HepG2 (cell line): ENCODE data around the gene ALG11. TPM values are rescaled to one million over a fixed set of nuclear protein-coding genes. Genes with fewer than 3 reads are reported as not detected.

Experiments
- HMGA1 ChIP-seq: sonication (generic); formaldehyde crosslinking; conservative IDR thresholded peaks from 2 replicates; pipeline ENCODE4 v1.4.0; 2020; ENCODE audit warnings: missing genetic modification reagents
- JUN ChIP-seq: sonication (generic); formaldehyde crosslinking; IDR thresholded peaks from 2 replicates; pipeline ENCODE4 v1.4.0; 2020; ENCODE audit warnings: mild to moderate bottlenecking, missing genetic modification reagents
- NFYB ChIP-seq: sonication (generic); formaldehyde crosslinking; IDR thresholded peaks from 2 replicates; pipeline ENCODE4 v1.4.0; 2020; ENCODE audit warnings: missing genetic modification reagents
- NFYC ChIP-seq: IDR thresholded peaks from 2 replicates; pipeline ENCODE4 v1.6.1; 2016; ENCODE audit warnings: missing genetic modification reagents, missing compliant biosample characterization
- RFX1 ChIP-seq: fragments of 450-650 bp; IDR thresholded peaks from 2 replicates; pipeline ENCODE4 v1.6.1; 2017
- ZBTB40 ChIP-seq, 2 experiments: fragments of 450-650 bp in 1 of 2; sonication (generic) in 1 of 2; formaldehyde crosslinking in 1 of 2; IDR thresholded peaks; 2 replicates each; pipeline versions ENCODE4 v1.6.1 to v1.8.0; 2016 to 2022; ENCODE audit warnings: antibody characterized with exemption in 1 of 2, mild to moderate bottlenecking in 1 of 2, missing genetic modification reagents in 1 of 2
- ZNF260 ChIP-seq: sonication (generic); formaldehyde crosslinking; IDR thresholded peaks from 2 replicates; pipeline ENCODE4 v1.4.0; 2020; ENCODE audit warnings: missing genetic modification reagents, low read depth, mild to moderate bottlenecking, borderline replicate concordance
- ZNF276 ChIP-seq: sonication (generic); formaldehyde crosslinking; IDR thresholded peaks from 2 replicates; pipeline ENCODE4 v1.4.0; 2020; ENCODE audit warnings: mild to moderate bottlenecking, low read depth, missing genetic modification reagents
- ZNF441 ChIP-seq: sonication (generic); formaldehyde crosslinking; IDR thresholded peaks from 2 replicates; pipeline ENCODE4 v1.7.0; 2021; ENCODE audit warnings: missing genetic modification reagents, borderline replicate concordance
- polyA plus RNA-seq, 8 experiments: library from polyadenylated mRNA; depleted of rRNA in 3 of 8; stranded (reverse) in 7 of 8; unstranded in 1 of 8; fragments of >200 nt; fragmentation: Illumina TruSeq in 4 of 8; extraction: Trizol in 4 of 8; gene quantifications; 2 replicates each; pipeline versions ENCODE4 v1.2.1 to v1.2.3, GENCODE V29; 2011 to 2016; ENCODE audit warnings: low read depth in 4 of 8, missing spikeins in 1 of 8, mixed read lengths in 1 of 8; ENCODE audit not compliant: insufficient read depth in 1 of 8
- total RNA-seq, 5 experiments: library from RNA; depleted of rRNA; stranded (reverse); fragments of >200 nt; fragmentation: Illumina TruSeq; extraction: Trizol; gene quantifications; 2 replicates each; pipeline ENCODE4 v1.2.3, GENCODE V29; 2016; ENCODE audit warnings: low read depth in 1 of 5
- TF ChIP-seq, protein P1 (sequence below): sonication (generic); formaldehyde crosslinking; IDR thresholded peaks from 2 replicates; pipeline ENCODE4 v1.8.1; 2023; ENCODE audit warnings: mild to moderate bottlenecking, missing genetic modification reagents
- TF ChIP-seq, protein P2 (sequence below): sonication (generic); formaldehyde crosslinking; conservative IDR thresholded peaks from 2 replicates; pipeline ENCODE4 v1.8.1; 2023; ENCODE audit warnings: missing genetic modification reagents
- TF ChIP-seq, protein P3 (sequence below): sonication (generic); formaldehyde crosslinking; IDR thresholded peaks from 2 replicates; pipeline ENCODE4 v1.5.0; 2020; ENCODE audit warnings: missing genetic modification reagents

ALG11 gene
- total and polyA plus RNA-seq, 2 of the 13 experiments (the other 11 are each of a cell fraction or from before 2014, with no cell fraction given): 14.7 to 27.9 TPM

- TF ChIP-seq ZBTB40 (IDR thresholded peaks at IDR 0.05) (no peak), ZBTB40 (CRISPR knock-in tag; IDR thresholded peaks at IDR 0.05) (peak; percentile 64), RFX1 (peak; percentile 79), ZNF276 (CRISPR knock-in tag) (no peak), JUN (CRISPR knock-in tag) (peak; percentile 59; the same call in 1 of the 2 replicates), NFYC (peak; percentile 96), ZNF441 (peak; percentile 99), ZNF260 (CRISPR knock-in tag) (no peak), HMGA1 (no peak), NFYB (peak; percentile 94)
- TF ChIP-seq, protein P1, sequence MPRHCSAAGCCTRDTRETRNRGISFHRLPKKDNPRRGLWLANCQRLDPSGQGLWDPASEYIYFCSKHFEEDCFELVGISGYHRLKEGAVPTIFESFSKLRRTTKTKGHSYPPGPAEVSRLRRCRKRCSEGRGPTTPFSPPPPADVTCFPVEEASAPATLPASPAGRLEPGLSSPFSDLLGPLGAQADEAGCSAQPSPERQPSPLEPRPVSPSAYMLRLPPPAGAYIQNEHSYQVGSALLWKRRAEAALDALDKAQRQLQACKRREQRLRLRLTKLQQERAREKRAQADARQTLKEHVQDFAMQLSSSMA (CRISPR knock-in tag): peak; percentile 75
- TF ChIP-seq, protein P2, sequence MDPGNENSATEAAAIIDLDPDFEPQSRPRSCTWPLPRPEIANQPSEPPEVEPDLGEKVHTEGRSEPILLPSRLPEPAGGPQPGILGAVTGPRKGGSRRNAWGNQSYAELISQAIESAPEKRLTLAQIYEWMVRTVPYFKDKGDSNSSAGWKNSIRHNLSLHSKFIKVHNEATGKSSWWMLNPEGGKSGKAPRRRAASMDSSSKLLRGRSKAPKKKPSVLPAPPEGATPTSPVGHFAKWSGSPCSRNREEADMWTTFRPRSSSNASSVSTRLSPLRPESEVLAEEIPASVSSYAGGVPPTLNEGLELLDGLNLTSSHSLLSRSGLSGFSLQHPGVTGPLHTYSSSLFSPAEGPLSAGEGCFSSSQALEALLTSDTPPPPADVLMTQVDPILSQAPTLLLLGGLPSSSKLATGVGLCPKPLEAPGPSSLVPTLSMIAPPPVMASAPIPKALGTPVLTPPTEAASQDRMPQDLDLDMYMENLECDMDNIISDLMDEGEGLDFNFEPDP (CRISPR knock-in tag): no peak
- TF ChIP-seq, protein P3, sequence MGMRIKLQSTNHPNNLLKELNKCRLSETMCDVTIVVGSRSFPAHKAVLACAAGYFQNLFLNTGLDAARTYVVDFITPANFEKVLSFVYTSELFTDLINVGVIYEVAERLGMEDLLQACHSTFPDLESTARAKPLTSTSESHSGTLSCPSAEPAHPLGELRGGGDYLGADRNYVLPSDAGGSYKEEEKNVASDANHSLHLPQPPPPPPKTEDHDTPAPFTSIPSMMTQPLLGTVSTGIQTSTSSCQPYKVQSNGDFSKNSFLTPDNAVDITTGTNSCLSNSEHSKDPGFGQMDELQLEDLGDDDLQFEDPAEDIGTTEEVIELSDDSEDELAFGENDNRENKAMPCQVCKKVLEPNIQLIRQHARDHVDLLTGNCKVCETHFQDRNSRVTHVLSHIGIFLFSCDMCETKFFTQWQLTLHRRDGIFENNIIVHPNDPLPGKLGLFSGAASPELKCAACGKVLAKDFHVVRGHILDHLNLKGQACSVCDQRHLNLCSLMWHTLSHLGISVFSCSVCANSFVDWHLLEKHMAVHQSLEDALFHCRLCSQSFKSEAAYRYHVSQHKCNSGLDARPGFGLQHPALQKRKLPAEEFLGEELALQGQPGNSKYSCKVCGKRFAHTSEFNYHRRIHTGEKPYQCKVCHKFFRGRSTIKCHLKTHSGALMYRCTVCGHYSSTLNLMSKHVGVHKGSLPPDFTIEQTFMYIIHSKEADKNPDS (CRISPR knock-in tag): no peak; the same call in 1 of the 2 replicates
Observed at GRCh38 chr13:52011632-52012511, at the start of gene ALG11 (continued).
